ENCODE results near the gene OLFM2.
"Not testable (repeated sequence)": the region's sequence is repeated elsewhere in the genome, so short reads cannot be mapped to it uniquely, and the experiment has no call there.

OLFM2 gene

GRCh38 chr19:9834307-9834725 lies 102.0 kb downstream of the OLFM2 start:
- Histone ChIP-seq H3K27me3 (ENCODE audit: control insufficient read depth, insufficient read depth, low read length) (no peaks in the 10 kb centered on the region), H3K4me3 (ENCODE audit: low read length) (no peak overlapping the region), H3K9ac (ENCODE audit: low read length) (no peak overlapping the region), H3K36me3 (ENCODE audit: control insufficient read depth, insufficient read depth, low read length) (no peaks in the 10 kb centered on the region), H3K9me3 (ENCODE audit: control insufficient read depth, low read length) (no peaks in the 10 kb centered on the region), H3K4me1 (ENCODE audit: control insufficient read depth, insufficient read depth, low read length) (peaks cover 9% of the 10 kb centered on the region)

DNA sequence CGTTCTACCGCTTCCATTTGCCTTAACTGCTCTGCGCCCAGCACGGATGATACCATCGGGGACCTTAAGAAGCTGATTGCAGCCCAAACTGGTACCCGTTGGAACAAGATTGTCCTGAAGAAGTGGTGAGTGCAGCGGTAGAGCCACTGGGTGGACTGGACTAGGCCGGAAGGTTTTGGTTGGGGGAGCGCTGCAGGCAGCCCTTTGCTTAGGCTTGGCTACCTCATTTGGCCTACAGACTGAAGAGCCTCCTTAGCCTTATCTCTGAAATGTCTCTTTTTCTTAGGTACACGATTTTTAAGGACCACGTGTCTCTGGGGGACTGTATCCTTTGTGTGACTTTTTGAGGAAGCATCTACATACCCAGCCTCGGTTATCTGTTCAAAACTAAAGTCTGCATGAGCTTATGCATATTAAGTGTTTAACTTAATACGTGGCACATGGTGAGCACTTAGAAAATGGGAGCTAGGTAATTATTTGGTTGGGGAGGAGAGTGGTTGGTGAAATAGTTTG lies 107.7 kb downstream of the OLFM2 start:
- Histone ChIP-seq H3K4me1 (ENCODE audit: control insufficient read depth, insufficient read depth, low read length) (peaks cover 6% of the 10 kb centered on the region), H3K36me3 (ENCODE audit: control insufficient read depth, insufficient read depth, low read length) (no peaks in the 10 kb centered on the region), H3K4me3 (ENCODE audit: low read length) (peak overlapping the region; percentile 97), H3K9ac (ENCODE audit: low read length) (peak overlapping the region; percentile 89), H3K9me3 (ENCODE audit: control insufficient read depth, low read length) (no peaks in the 10 kb centered on the region), H3K27me3 (ENCODE audit: control insufficient read depth, insufficient read depth, low read length) (no peaks in the 10 kb centered on the region)

DNA sequence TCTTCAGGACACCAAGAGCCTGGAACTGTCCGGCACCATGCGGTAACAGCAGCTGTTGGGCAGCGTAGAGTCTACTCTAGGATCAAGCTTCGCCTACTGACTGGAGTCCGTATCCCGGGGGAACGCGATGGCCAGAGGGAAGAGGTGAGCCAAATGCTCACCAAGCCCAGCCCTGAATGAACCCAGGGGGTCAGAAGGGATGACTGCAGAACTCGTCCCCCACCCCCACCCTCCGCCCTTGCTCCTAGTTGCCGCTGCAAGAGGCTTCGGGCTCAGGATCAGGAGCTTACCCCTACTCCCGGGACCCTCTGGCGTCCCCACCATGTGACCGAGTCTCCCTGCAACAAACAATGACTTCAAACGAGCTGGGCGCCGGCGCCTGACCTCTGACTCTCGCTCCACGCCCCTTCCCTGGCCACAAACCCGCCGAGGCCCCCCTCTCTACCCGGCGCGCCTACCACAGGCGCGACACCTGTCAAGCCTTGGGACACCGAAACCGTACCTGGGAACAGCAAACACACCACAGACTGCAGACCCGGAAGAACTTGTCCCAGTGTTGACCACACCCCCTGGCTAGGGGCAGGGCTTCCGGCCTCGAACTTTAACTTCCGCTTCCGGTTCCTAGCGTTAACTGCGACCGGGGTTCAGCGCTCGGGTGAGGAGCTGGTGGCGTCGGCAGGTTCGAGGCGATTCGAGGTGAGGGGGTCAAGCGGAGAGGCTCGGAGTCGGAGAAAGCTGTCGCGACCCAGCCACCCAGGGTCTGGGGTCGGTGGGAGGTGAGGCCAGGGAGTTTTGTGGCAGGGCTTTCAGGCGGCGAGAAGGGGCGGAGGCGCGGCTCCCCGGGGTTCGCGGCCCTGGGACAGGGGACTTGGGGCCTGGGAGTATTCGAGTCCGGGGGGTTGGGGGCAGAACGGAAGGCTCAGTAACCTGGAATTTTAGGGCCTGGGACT lies 108.8 kb downstream of the OLFM2 start, which contains the start of gene UBL5:
Gene UBL5 (plus strand): TSS at position 630 of the 950 bp plus-strand sequence. CDS start 420 bp downstream, outside the sequence.
- H3K9me3 ChIP-seq (ENCODE audit: control insufficient read depth, low read length), result no peaks in the 10 kb centered on the region

DNA sequence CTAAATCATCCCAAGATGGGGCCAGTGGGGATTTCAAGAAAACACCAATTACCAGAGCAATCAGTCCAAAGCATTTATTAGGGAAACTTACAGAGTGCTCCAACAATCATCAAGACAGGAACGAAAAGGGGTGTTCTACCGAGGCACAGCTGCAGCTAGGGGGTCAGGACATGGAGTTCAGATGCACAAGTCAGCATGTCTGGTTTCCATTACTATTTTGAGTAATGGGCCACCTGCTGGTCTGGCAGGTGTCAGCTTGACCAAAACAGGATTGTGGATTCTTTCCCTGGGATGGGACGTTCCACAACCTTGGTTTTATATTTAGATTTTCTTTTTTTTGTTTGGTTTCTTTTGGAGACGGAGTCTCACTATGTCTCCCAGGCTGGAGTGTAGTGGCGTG lies 112.5 kb downstream of the OLFM2 start:
- Histone ChIP-seq H3K9ac (ENCODE audit: low read length) (no peak overlapping the region), H3K4me1 (ENCODE audit: control insufficient read depth, insufficient read depth, low read length) (peaks cover 5% of the 10 kb centered on the region), H3K9me3 (ENCODE audit: control insufficient read depth, low read length) (no peaks in the 10 kb centered on the region)

More for the DNA sequence above, 108.8 kb downstream of the OLFM2 start, which contains the start of gene UBL5:
- Histone ChIP-seq H3K4me1 (ENCODE audit: control insufficient read depth, insufficient read depth, low read length) (peaks cover 6% of the 10 kb centered on the region), H3K4me3 (ENCODE audit: low read length) (peak within 1 kb of the TSS; percentile 97), H3K36me3 (ENCODE audit: control insufficient read depth, insufficient read depth, low read length) (no peaks in the 10 kb centered on the region), H3K27me3 (ENCODE audit: control insufficient read depth, insufficient read depth, low read length) (no peaks in the 10 kb centered on the region), H3K9ac (ENCODE audit: low read length) (peak within 1 kb of the TSS; percentile 89)

GRCh38 chr19:9820034-9820433 lies 116.3 kb downstream of the OLFM2 start:
- not testable (repeated sequence) for H3K9me3 ChIP-seq (ENCODE audit: control insufficient read depth, low read length); H3K27me3 ChIP-seq (ENCODE audit: control insufficient read depth, insufficient read depth, low read length); H3K36me3 ChIP-seq (ENCODE audit: control insufficient read depth, insufficient read depth, low read length); H3K4me3 ChIP-seq (ENCODE audit: low read length); H3K9ac ChIP-seq (ENCODE audit: low read length); H3K4me1 ChIP-seq (ENCODE audit: control insufficient read depth, insufficient read depth, low read length)

More for the DNA sequence above, 112.5 kb downstream of the OLFM2 start:
- Histone ChIP-seq H3K4me3 (ENCODE audit: low read length) (no peak overlapping the region), H3K27me3 (ENCODE audit: control insufficient read depth, insufficient read depth, low read length) (no peaks in the 10 kb centered on the region), H3K36me3 (ENCODE audit: control insufficient read depth, insufficient read depth, low read length) (no peaks in the 10 kb centered on the region)

DNA sequence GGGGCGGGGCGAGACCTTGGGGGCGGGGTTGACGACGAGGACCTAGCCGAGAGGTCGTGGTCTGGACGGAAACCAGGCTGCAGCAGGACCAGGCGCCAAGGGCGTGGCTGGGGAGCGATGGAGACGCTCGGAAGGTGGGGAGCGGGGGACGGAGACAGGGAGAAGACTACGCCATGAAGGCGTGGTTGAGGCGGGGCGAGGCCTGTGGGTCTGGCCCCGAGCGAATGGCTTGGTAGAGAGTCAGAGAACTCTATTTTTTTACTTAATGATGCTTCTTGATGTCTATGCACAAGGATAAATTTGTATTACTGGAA lies 116.8 kb downstream of the OLFM2 start:
- Histone ChIP-seq H3K4me1 (ENCODE audit: control insufficient read depth, insufficient read depth, low read length) (peaks cover 9% of the 10 kb centered on the region), H3K4me3 (ENCODE audit: low read length) (no peak overlapping the region), H3K9ac (ENCODE audit: low read length) (no peak overlapping the region), H3K36me3 (ENCODE audit: control insufficient read depth, insufficient read depth, low read length) (no peaks in the 10 kb centered on the region), H3K9me3 (ENCODE audit: control insufficient read depth, low read length) (no peaks in the 10 kb centered on the region), H3K27me3 (ENCODE audit: control insufficient read depth, insufficient read depth, low read length) (no peaks in the 10 kb centered on the region)

DNA sequence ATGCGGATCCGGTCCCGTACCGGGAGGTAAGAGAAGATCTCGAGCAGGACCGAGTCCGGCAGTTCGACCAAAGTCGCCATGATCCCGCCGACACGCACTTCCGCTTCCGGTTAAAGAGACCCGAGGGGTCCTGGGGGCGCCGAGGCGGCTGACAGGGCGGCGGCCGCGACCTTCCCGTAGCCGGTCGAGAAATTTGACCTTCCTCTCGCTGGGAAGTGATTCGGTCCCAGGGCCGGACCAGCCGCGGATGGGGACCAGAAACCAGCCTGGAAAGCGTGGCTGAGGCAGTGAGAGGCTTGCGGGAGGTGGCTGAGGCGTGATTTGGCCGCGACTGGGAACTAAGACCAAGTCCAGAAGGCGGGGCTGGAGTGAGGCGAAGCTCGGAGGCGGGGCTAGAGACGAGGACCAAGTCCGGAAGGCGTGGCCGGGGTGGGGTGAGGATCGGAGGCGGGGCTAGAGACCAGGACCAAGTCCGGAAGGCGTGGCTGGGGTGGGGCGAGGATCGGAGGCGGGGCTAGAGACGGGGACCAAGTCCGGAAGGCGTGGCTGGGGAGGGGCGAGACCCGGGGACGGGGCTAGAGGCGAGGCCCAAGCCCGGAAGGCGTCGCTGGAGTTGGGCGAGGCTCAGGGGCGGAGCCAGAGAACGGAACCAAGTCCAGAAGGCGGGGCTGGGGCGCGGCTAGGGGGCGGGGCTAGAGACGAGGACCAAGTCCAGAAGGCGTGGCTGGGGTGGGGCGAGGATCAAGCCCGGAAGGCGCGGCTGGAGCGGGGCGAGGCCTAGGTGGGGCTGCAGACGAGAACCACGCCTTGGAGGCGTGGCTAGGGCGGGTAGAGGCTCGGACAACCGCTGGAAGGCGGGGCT lies 117.3 kb downstream of the OLFM2 start, which contains the start of gene FBXL12:
Gene FBXL12 (minus strand): TSS at position 346 of the 862 bp plus-strand sequence. CDS start 266 bp downstream, at position 80.
- Histone ChIP-seq H3K9me3 (ENCODE audit: control insufficient read depth, low read length) (no peaks in the 10 kb centered on the region), H3K4me3 (ENCODE audit: low read length) (peak within 1 kb of the TSS; percentile 81), H3K4me1 (ENCODE audit: control insufficient read depth, insufficient read depth, low read length) (peaks cover 9% of the 10 kb centered on the region), H3K9ac (ENCODE audit: low read length) (peak within 1 kb of the TSS; percentile 77), H3K27me3 (ENCODE audit: control insufficient read depth, insufficient read depth, low read length) (no peaks in the 10 kb centered on the region), H3K36me3 (ENCODE audit: control insufficient read depth, insufficient read depth, low read length) (no peaks in the 10 kb centered on the region)

DNA sequence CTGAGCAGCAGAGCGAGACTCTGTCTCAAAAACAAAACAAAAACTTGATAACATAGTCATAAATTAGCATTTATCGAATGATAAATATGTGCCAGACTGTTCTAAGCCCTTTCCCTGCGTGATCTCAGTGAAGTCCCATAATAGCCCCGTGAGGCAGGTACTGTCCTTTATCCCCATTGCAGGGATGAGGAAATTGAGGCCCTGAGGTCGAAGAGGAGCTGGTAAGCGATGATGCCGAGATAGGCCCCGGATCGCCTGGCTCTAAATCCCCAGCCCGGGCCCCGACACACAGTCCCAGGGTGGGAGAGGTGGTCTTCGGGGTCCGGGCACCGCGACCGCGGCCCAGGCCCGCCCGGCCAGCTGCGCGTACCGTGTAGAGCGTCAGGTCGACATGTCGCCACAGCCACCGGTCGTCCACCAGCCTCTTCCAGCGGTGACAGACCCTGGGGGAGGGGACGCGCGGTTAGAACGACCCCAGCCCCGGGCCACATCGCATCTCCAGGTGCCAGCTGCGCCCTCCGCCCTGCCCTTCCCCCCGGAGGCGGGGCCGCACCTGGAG lies 118.1 kb downstream of the OLFM2 start:
- peak overlapping the region; percentile 81 for H3K4me3 ChIP-seq (ENCODE audit: low read length)
- H3K27me3 ChIP-seq (ENCODE audit: control insufficient read depth, insufficient read depth, low read length), result no peaks in the 10 kb centered on the region
- H3K9me3 ChIP-seq (ENCODE audit: control insufficient read depth, low read length), result no peaks in the 10 kb centered on the region
- no peaks in the 10 kb centered on the region for H3K36me3 ChIP-seq (ENCODE audit: control insufficient read depth, insufficient read depth, low read length)
- peak overlapping the region; percentile 77 for H3K9ac ChIP-seq (ENCODE audit: low read length)
- H3K4me1 ChIP-seq (ENCODE audit: control insufficient read depth, insufficient read depth, low read length), result peaks cover 9% of the 10 kb centered on the region

- no peaks in the 10 kb centered on the region for H3K9me3 ChIP-seq (ENCODE audit: control insufficient read depth, low read length)
- H3K9ac ChIP-seq (ENCODE audit: low read length), result no peak overlapping the region
- H3K36me3 ChIP-seq (ENCODE audit: control insufficient read depth, insufficient read depth, low read length), result no peaks in the 10 kb centered on the region
- H3K4me1 ChIP-seq (ENCODE audit: control insufficient read depth, insufficient read depth, low read length), result no peaks in the 10 kb centered on the region
- no peaks in the 10 kb centered on the region for H3K27me3 ChIP-seq (ENCODE audit: control insufficient read depth, insufficient read depth, low read length)
- no peak overlapping the region for H3K4me3 ChIP-seq (ENCODE audit: low read length)
Measured at GRCh38 chr19:9811139-9811538, 125.2 kb downstream of the OLFM2 start.

DNA sequence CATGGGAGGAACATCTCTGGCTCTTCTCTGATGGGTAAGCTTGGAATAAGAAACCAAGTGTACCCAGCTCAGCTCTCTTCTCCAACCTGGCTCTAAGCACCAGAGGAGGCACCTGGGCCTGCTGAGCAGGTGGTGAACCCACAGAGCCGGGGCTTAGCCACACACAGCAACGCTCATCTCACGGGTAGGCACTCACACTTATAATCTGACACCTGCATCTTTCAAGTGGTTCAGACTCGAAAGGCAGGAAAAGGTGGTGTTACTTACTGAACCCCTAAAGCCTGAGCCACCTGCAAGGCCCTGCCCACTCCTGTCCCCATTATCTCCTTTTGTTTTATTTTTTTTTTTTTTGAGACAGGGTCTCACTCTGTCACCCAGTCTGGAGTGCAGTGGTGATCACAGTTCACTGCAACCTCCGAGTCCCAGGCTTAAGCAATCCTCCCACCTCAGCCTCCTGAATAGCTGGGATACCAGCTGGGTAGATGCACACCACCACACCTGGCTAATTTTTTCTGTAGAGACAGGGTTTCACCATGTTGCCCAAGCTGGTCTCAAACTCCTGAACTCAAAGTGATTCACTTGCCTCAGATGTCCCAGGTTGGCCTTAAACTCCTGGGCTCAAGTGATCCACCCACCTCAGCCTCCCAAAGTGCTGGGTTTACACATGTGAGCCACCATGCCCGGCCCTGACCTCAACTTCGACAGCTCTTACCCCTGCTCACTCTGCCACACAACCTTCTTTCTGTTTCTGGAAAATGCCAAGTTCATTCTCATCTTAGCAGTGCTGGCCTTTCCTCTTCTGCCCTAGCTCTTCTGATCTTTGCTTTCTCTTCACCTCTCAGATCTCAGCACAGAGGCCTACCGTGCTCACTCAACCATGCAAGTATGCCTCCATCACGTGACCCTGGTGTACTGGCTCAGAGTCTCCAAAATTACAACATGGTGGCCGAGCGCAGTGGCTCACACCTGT lies 127.2 kb downstream of the OLFM2 start:
- no peaks in the 10 kb centered on the region for H3K9me3 ChIP-seq (ENCODE audit: control insufficient read depth, low read length)
- no peaks in the 10 kb centered on the region for H3K36me3 ChIP-seq (ENCODE audit: control insufficient read depth, insufficient read depth, low read length)
- no peak overlapping the region for H3K4me3 ChIP-seq (ENCODE audit: low read length)
- no peaks in the 10 kb centered on the region for H3K4me1 ChIP-seq (ENCODE audit: control insufficient read depth, insufficient read depth, low read length)
- no peaks in the 10 kb centered on the region for H3K27me3 ChIP-seq (ENCODE audit: control insufficient read depth, insufficient read depth, low read length)
- no peak overlapping the region for H3K9ac ChIP-seq (ENCODE audit: low read length)

DNA sequence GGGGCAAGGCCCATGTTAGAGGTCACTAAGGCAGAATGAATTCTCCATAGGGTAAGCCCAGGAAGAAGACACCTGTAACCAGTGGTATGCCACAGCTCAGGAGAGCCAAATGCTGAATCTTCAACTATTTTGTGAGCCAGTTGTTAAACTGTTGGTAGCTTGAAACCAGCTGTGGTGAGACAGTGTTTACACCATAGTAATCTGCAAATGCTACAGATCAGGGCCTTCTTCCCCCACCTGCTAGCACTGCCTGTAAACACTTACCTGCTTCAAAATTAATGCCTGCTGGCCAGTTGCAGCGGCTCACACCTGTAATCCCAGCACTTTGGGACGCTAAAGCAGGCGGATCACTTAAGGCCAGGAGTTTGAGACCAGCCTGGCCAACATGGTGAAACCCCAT lies 129.5 kb downstream of the OLFM2 start:
- no peaks in the 10 kb centered on the region for H3K9me3 ChIP-seq (ENCODE audit: control insufficient read depth, low read length)
- no peak overlapping the region for H3K9ac ChIP-seq (ENCODE audit: low read length)
- H3K4me1 ChIP-seq (ENCODE audit: control insufficient read depth, insufficient read depth, low read length), result no peaks in the 10 kb centered on the region
- no peaks in the 10 kb centered on the region for H3K36me3 ChIP-seq (ENCODE audit: control insufficient read depth, insufficient read depth, low read length)
- no peaks in the 10 kb centered on the region for H3K27me3 ChIP-seq (ENCODE audit: control insufficient read depth, insufficient read depth, low read length)
- no peak overlapping the region for H3K4me3 ChIP-seq (ENCODE audit: low read length)

Measured in mucosa of stomach (tissue), 1 donor.